ENCODE measurements around the gene NRXN2. TPM values are rescaled to one million over a fixed set of nuclear protein-coding genes. Genes with fewer than 3 reads are reported as not detected.

Gene NRXN2
- total and polyA plus RNA-seq, 2 donors (not counting 3 experiments of a cell fraction or from before 2014, with no cell fraction given): not detected

GRCh38 chr11:64694821-64695365, 28.1 kb downstream of the NRXN2 start:
- H3K9ac ChIP-seq (replicated peaks; ENCODE audit: extremely low read depth, insufficient read depth, low read length): no peak overlapping the region
- peaks cover 20 to 34% of the 10 kb centered on the region in 2 experiments for H3K27me3 ChIP-seq (ENCODE audit: control insufficient read depth in 2 of 2, insufficient read depth in 2 of 2, low read length in 2 of 2)
- DNase-seq (ENCODE audit: low read depth, low spot score) (no peak), FAIRE-seq (no peak)
- POLR2A ChIA-PET: no interaction called here
- no peak overlapping the region for H3K4me3 ChIP-seq (replicated peaks in 1 of 3; ENCODE audit: insufficient read depth in 1 of 3, low read depth in 1 of 3, low read length in 3 of 3)
- CTCF ChIA-PET: no interaction called here
- intact Hi-C loops (cut with micrococcal nuclease) (no loop called here), dilution Hi-C loops (cut with MboI; ENCODE audit: extremely low pct_ligation_motif_present, low sequenced_read_pairs) (no loop called here)
- BruUV-seq (replicated peaks): no TSS peak
- no peak for TF ChIP-seq EZH2 (IDR thresholded peaks at IDR 0.05; ENCODE audit: borderline replicate concordance, low read depth, low read length, severe bottlenecking)
- TF ChIP-seq CTCF (IDR thresholded peaks at IDR 0.05; ENCODE audit: extremely low read depth in 1 of 2, insufficient read depth in 1 of 2, low read depth in 1 of 2, low read length in 2 of 2): no peak
- no peak for TF ChIP-seq MYC (IDR thresholded peaks at IDR 0.05; ENCODE audit: low read depth, low read length)
- no peak for TF ChIP-seq MAX (IDR thresholded peaks at IDR 0.05; ENCODE audit: insufficient read depth, insufficient read length)
- TF ChIP-seq GATA2 (IDR thresholded peaks at IDR 0.05; ENCODE audit: insufficient read depth, insufficient read length, low read depth, low read length): no peak
- TF ChIP-seq POLR2A (IDR thresholded peaks at IDR 0.05; ENCODE audit: low read depth, low read length): no peak
- no peak for TF ChIP-seq POLR2AphosphoS5 (IDR thresholded peaks at IDR 0.05; ENCODE audit: insufficient read depth, low read depth, low read length)
- TF ChIP-seq FOS (IDR thresholded peaks at IDR 0.05; ENCODE audit: borderline replicate concordance, insufficient read depth, low read length): no peak
- no peak for TF ChIP-seq JUN (IDR thresholded peaks at IDR 0.05; ENCODE audit: borderline replicate concordance, insufficient read depth, insufficient read length, low read depth)
- no peak overlapping the region for H2AFZ ChIP-seq (ENCODE audit: low read depth, low read length)
- no peaks in the 10 kb centered on the region for H3K4me1 ChIP-seq (ENCODE audit: control insufficient read depth, extremely low read depth, insufficient read depth, low read length)
- H3K27ac ChIP-seq (ENCODE audit: insufficient read depth, low read depth, low read length): no peak overlapping the region
- no peaks in the 10 kb centered on the region for H3K9me3 ChIP-seq (replicated peaks; ENCODE audit: control insufficient read depth, insufficient read depth, low read length)
- H3K9me1 ChIP-seq (replicated peaks; ENCODE audit: control insufficient read depth, extremely low read depth, insufficient read depth, low read length): no peaks in the 10 kb centered on the region
- no peaks in the 10 kb centered on the region for H4K20me1 ChIP-seq (replicated peaks; ENCODE audit: control insufficient read depth, extremely low read depth, insufficient read depth, low read length)
- H3K4me2 ChIP-seq (ENCODE audit: insufficient read depth, low read length): no peak overlapping the region
- no peaks in the 10 kb centered on the region for H3K36me3 ChIP-seq (ENCODE audit: control insufficient read depth in 2 of 2, extremely low read depth in 1 of 2, insufficient read depth in 2 of 2, low read length in 2 of 2)
- no peaks in the 10 kb centered on the region for H3K79me2 ChIP-seq (ENCODE audit: control insufficient read depth, insufficient read depth, low read length)

Measured in endothelial cell of umbilical vein (primary cell).